Measurements from ENCODE around the gene ARHGAP31.

- TF ChIP-seq CTCF (conservative IDR thresholded peaks at IDR 0.05 in 1 of 2, IDR thresholded peaks at IDR 0.05 in 1 of 2; ENCODE audit: low read depth in 1 of 2, low read length in 2 of 2), result no peak
- no peak for TF ChIP-seq EZH2 (IDR thresholded peaks at IDR 0.05; ENCODE audit: low read length, missing control alignments)
Observed at GRCh38 chr3:119330181-119330580, 36.0 kb downstream of the ARHGAP31 start.
